ENCODE data around the gene FSHB.

- TF ChIP-seq CTCF (conservative IDR thresholded peaks at IDR 0.05; ENCODE audit: low read depth, low read length) (no peak), EZH2 (IDR thresholded peaks at IDR 0.05; ENCODE audit: low read length, unreplicated experiment) (no peak), EZH2phosphoT487 (IDR thresholded peaks at IDR 0.05; ENCODE audit: borderline replicate concordance, low read length) (no peak)
These were observed 20.5 kb upstream of the FSHB start for GRCh38 chr11:30210357-30210756.
